Measurements from ENCODE around the gene LONRF2. TPM values are rescaled to one million over a fixed set of nuclear protein-coding genes. Genes with fewer than 3 reads are reported as not detected.

The LONRF2 gene
- polyA plus RNA-seq, 2 of the 4 experiments (the other 2 are of a cell fraction) = 4.8 to 17.9 TPM

- DNase-seq (ENCODE audit: low read depth in 1 of 2, low spot score in 1 of 2) (no peak), FAIRE-seq (no peak), ATAC-seq (no peak)
- ChIA-PET CTCF (interaction anchor here (0.6 to 3.7 kb wide), 5 partner anchors 423 to 1960 kb away, joined by 3 to 25 read pairs (median 6); no protein-coding TSS in a partner anchor), POLR2A (no interaction called here)
- WGBS (ENCODE audit: missing lambda C conversion rate) = 71% methylated on average over 10 of the region's 11 CpGs
- Histone ChIP-seq H3K27ac (no peak overlapping the region), H3K4me1 (no peaks in the 10 kb centered on the region), H3K4me3 (no peak overlapping the region), H3K9me3 (no peaks in the 10 kb centered on the region), H3K4me2 (no peak overlapping the region)
- no peak for TF ChIP-seq NPAS2 (CRISPR knock-in tag; IDR thresholded peaks at IDR 0.05; ENCODE audit: borderline replicate concordance)
- no peak for TF ChIP-seq CTCF (IDR thresholded peaks at IDR 0.05)
- no peak for TF ChIP-seq RNF2 (IDR thresholded peaks at IDR 0.05; ENCODE audit: borderline replicate concordance, low read depth)
- TF ChIP-seq MAZ (IDR thresholded peaks at IDR 0.05; ENCODE audit: borderline replicate concordance, low read depth, low read length) = no peak
- TF ChIP-seq, protein P1, sequence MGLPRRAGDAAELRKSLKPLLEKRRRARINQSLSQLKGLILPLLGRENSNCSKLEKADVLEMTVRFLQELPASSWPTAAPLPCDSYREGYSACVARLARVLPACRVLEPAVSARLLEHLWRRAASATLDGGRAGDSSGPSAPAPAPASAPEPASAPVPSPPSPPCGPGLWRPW (IDR thresholded peaks at IDR 0.05) = no peak
- TF ChIP-seq ZC3H11A (IDR thresholded peaks at IDR 0.05) = no peak
- no peak for TF ChIP-seq HDAC2 (IDR thresholded peaks at IDR 0.05)
- no peak for TF ChIP-seq RFX5 (IDR thresholded peaks at IDR 0.05)
- no peak for TF ChIP-seq ATOH8 (CRISPR knock-in tag; IDR thresholded peaks at IDR 0.05; ENCODE audit: low read depth)
- TF ChIP-seq TP53 (CRISPR knock-in tag; IDR thresholded peaks at IDR 0.05) = no peak
- TF ChIP-seq TFCP2L1 (CRISPR knock-in tag; IDR thresholded peaks at IDR 0.05) = no peak
- no peak for TF ChIP-seq ZNF302 (CRISPR knock-in tag; IDR thresholded peaks at IDR 0.05)
- TF ChIP-seq POLR2AphosphoS2 (conservative IDR thresholded peaks at IDR 0.05; ENCODE audit: low read length) = no peak
- TF ChIP-seq, protein P2, sequence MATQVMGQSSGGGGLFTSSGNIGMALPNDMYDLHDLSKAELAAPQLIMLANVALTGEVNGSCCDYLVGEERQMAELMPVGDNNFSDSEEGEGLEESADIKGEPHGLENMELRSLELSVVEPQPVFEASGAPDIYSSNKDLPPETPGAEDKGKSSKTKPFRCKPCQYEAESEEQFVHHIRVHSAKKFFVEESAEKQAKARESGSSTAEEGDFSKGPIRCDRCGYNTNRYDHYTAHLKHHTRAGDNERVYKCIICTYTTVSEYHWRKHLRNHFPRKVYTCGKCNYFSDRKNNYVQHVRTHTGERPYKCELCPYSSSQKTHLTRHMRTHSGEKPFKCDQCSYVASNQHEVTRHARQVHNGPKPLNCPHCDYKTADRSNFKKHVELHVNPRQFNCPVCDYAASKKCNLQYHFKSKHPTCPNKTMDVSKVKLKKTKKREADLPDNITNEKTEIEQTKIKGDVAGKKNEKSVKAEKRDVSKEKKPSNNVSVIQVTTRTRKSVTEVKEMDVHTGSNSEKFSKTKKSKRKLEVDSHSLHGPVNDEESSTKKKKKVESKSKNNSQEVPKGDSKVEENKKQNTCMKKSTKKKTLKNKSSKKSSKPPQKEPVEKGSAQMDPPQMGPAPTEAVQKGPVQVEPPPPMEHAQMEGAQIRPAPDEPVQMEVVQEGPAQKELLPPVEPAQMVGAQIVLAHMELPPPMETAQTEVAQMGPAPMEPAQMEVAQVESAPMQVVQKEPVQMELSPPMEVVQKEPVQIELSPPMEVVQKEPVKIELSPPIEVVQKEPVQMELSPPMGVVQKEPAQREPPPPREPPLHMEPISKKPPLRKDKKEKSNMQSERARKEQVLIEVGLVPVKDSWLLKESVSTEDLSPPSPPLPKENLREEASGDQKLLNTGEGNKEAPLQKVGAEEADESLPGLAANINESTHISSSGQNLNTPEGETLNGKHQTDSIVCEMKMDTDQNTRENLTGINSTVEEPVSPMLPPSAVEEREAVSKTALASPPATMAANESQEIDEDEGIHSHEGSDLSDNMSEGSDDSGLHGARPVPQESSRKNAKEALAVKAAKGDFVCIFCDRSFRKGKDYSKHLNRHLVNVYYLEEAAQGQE (IDR thresholded peaks at IDR 0.05) = no peak
- no peak for TF ChIP-seq EHF (CRISPR knock-in tag; IDR thresholded peaks at IDR 0.05)
- TF ChIP-seq, protein P3, sequence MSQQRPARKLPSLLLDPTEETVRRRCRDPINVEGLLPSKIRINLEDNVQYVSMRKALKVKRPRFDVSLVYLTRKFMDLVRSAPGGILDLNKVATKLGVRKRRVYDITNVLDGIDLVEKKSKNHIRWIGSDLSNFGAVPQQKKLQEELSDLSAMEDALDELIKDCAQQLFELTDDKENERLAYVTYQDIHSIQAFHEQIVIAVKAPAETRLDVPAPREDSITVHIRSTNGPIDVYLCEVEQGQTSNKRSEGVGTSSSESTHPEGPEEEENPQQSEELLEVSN (IDR thresholded peaks at IDR 0.05; ENCODE audit: borderline replicate concordance, low read depth) = no peak
- TF ChIP-seq HEYL (CRISPR knock-in tag; IDR thresholded peaks at IDR 0.05) = no peak
- TF ChIP-seq EHMT2 (IDR thresholded peaks at IDR 0.05; ENCODE audit: low read depth) = no peak
- TF ChIP-seq ZFP36 (IDR thresholded peaks at IDR 0.05; ENCODE audit: borderline replicate concordance, partially characterized antibody) = no peak
These were observed 79.8 kb downstream of the LONRF2 start for GRCh38 chr2:100242476-100242875.

DNA sequence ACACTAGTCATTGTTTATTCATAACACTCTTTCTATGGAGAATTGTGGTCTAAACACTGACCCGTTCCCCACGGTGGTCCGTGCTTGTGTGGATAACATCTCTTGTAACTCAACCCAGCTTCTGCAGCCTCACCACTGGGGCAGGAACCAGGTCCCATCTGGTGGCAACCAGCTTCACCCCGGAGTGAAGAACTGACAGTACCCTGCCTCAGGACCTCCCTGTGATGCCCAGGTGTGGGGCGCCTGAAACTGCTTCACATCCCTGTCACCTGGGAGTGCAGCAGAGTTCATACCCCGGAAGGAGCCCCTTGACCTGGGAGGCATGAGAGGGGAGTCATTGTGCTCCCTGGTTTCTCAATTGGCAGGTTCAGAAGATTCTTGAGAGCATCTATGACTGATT lies 81.1 kb downstream of the LONRF2 start:
- Histone ChIP-seq H3K4me1 (no peaks in the 10 kb centered on the region), H3K4me3 (no peak overlapping the region), H3K9me3 (no peaks in the 10 kb centered on the region), H3K27ac (no peak overlapping the region), H3K4me2 (no peak overlapping the region)
- WGBS (ENCODE audit: missing lambda C conversion rate) = 3% methylated on average over 6 of the region's 6 CpGs
- DNase-seq (ENCODE audit: low read depth in 1 of 2, low spot score in 1 of 2) (no peak), ATAC-seq (no peak), FAIRE-seq (no peak)
- ChIA-PET CTCF (interaction anchor here (1.8 to 3.7 kb wide), 3 partner anchors 421 to 683 kb away, joined by 6 to 25 read pairs (median 22); no protein-coding TSS in a partner anchor), POLR2A (no interaction called here)
- TF ChIP-seq RAD21 (conservative IDR thresholded peaks at IDR 0.05 in 1 of 2, IDR thresholded peaks at IDR 0.05 in 1 of 2) = no peak
- TF ChIP-seq BCL3 (IDR thresholded peaks at IDR 0.05) = no peak
- TF ChIP-seq PBX3 (IDR thresholded peaks at IDR 0.05) = no peak
- no peak for TF ChIP-seq CBX8 (IDR thresholded peaks at IDR 0.05)
- no peak for TF ChIP-seq PHF8 (IDR thresholded peaks at IDR 0.05; ENCODE audit: borderline replicate concordance, low read depth)
- no peak for TF ChIP-seq KDM1A (IDR thresholded peaks at IDR 0.05; ENCODE audit: low read depth)
- TF ChIP-seq RARB (CRISPR knock-in tag; IDR thresholded peaks at IDR 0.05) = no peak
- TF ChIP-seq GATA3 (IDR thresholded peaks at IDR 0.05; ENCODE audit: borderline replicate concordance) = no peak
- no peak for TF ChIP-seq NPAS2 (CRISPR knock-in tag; IDR thresholded peaks at IDR 0.05; ENCODE audit: borderline replicate concordance)
- TF ChIP-seq BHLHE40 (IDR thresholded peaks at IDR 0.05; ENCODE audit: low read depth, low read length) = no peak
- no peak for TF ChIP-seq CHD2 (IDR thresholded peaks at IDR 0.05; ENCODE audit: low read length, partially characterized antibody)
